ENCODE measurements around the gene PLXNC1. TPM values are rescaled to one million over a fixed set of nuclear protein-coding genes. Genes with fewer than 3 reads are reported as not detected.

The PLXNC1 gene
- total and polyA plus RNA-seq, 9 of the 15 experiments (the other 6 are each of a cell fraction or from before 2014, with no cell fraction given): 0.08 to 0.87 (median 0.28) TPM

- TF ChIP-seq JUND (IDR thresholded peaks at IDR 0.05; ENCODE audit: borderline replicate concordance, low read depth, low read length): no peak
- 0 out of 3 replicates have a peak, but pooled peaks have one; percentile 16 for TF ChIP-seq JUND (tag; IDR thresholded peaks at IDR 0.05; ENCODE audit: borderline replicate concordance, low read depth, low read length)
- no peak for TF ChIP-seq MEF2D (tag; conservative IDR thresholded peaks at IDR 0.05; ENCODE audit: low read depth)
- TF ChIP-seq NONO (IDR thresholded peaks at IDR 0.05; ENCODE audit: low read depth in 2 of 2, low read length in 1 of 2): no peak
- TF ChIP-seq ZFP30 (CRISPR knock-in tag; IDR thresholded peaks at IDR 0.05; ENCODE audit: borderline replicate concordance): no peak
- TF ChIP-seq KDM4B (IDR thresholded peaks at IDR 0.05; ENCODE audit: borderline replicate concordance in 2 of 2, low read depth in 1 of 2): no peak
- TF ChIP-seq ZNF282 (CRISPR knock-in tag; IDR thresholded peaks at IDR 0.05): no peak
- no peak for TF ChIP-seq POU5F1 (IDR thresholded peaks at IDR 0.05; ENCODE audit: borderline replicate concordance, low read depth, low read length, partially characterized antibody)
- no peak for TF ChIP-seq LCOR (CRISPR knock-in tag; IDR thresholded peaks at IDR 0.05)
- no peak for TF ChIP-seq HDAC2 (IDR thresholded peaks at IDR 0.05)
- TF ChIP-seq CCAR2 (IDR thresholded peaks at IDR 0.05; ENCODE audit: low read depth, low read length): no peak
- no peak for TF ChIP-seq U2AF2 (optimal IDR thresholded peaks at IDR 0.05; ENCODE audit: low read depth, low read length)
- no peak for TF ChIP-seq CREM (IDR thresholded peaks at IDR 0.05; ENCODE audit: low read depth)
- no peak for TF ChIP-seq ESRRB (CRISPR knock-in tag; IDR thresholded peaks at IDR 0.05; ENCODE audit: borderline replicate concordance)
- TF ChIP-seq, protein P1, sequence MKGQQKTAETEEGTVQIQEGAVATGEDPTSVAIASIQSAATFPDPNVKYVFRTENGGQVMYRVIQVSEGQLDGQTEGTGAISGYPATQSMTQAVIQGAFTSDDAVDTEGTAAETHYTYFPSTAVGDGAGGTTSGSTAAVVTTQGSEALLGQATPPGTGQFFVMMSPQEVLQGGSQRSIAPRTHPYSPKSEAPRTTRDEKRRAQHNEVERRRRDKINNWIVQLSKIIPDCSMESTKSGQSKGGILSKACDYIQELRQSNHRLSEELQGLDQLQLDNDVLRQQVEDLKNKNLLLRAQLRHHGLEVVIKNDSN (CRISPR knock-in tag; IDR thresholded peaks at IDR 0.05): no peak
Measured at GRCh38 chr12:94250130-94250529, 101.8 kb downstream of the PLXNC1 start (continued).

All from K562 (cell line).